Activated CD8-positive, alpha-beta memory T cell treated with anti-CD3 and anti-CD28 coated beads for 1 hour (primary cell): Measurements from ENCODE around the gene FKBP10.
A peak's percentile ranks its signal among the peaks of the same experiment; 100 is the strongest.
"Not testable (repeated sequence)": the region's sequence is repeated elsewhere in the genome, so short reads cannot be mapped to it uniquely, and the experiment has no call there.

ENCODE experiments used
- DNase-seq, 2 donors: peaks; one replicate each; pipeline ENCODE4 v3.0.0-alpha.2; 2020; ENCODE audit warnings: low read depth in 1 of 2; ENCODE audit errors: extremely low read depth in 1 of 2

FKBP10 gene

GRCh38 chr17:41806685-41807445 lies 5.9 kb upstream of the FKBP10 start:
- DNase-seq = no peak

- no peak for DNase-seq
These were observed 1.9 kb upstream of the FKBP10 start for GRCh38 chr17:41810659-41811548.

- DNase-seq = peak in 1 of 2 donors; percentile 64
These were observed 1.0 kb upstream of the FKBP10 start, which contains the start of gene P3H4 for GRCh38 chr17:41811549-41812380. P3H4 (minus strand) TSS chr17:41811949; CDS start chr17:41811915, 34 bp downstream.

GRCh38 chr17:41813152-41813680 lies 412 bp downstream of the FKBP10 start:
- no peak for DNase-seq

GRCh38 chr17:41813699-41814124 lies 908 bp downstream of the FKBP10 start:
- DNase-seq = no peak

- DNase-seq = no peak
These were observed 1.4 kb downstream of the FKBP10 start for GRCh38 chr17:41814195-41814594.

GRCh38 chr17:41816637-41817320 lies 4.0 kb downstream of the FKBP10 start:
- DNase-seq = no peak

GRCh38 chr17:41818024-41818423 lies 5.2 kb downstream of the FKBP10 start:
- DNase-seq = no peak

- no peak for DNase-seq
These were observed 9.0 kb downstream of the FKBP10 start for GRCh38 chr17:41821776-41822175.

GRCh38 chr17:41822216-41823140 lies 9.7 kb downstream of the FKBP10 start:
- no peak for DNase-seq

- DNase-seq = no peak
These were observed 10.3 kb downstream of the FKBP10 start for GRCh38 chr17:41823141-41823524.

- no peak for DNase-seq
These were observed 10.8 kb downstream of the FKBP10 start for GRCh38 chr17:41823580-41823979.

GRCh38 chr17:41824086-41824485 lies 11.3 kb downstream of the FKBP10 start:
- DNase-seq = no peak

GRCh38 chr17:41825175-41825845 lies 12.5 kb downstream of the FKBP10 start:
- DNase-seq = no peak

- not testable (repeated sequence) for DNase-seq
These were observed 17.2 kb downstream of the FKBP10 start for GRCh38 chr17:41829961-41830360.

GRCh38 chr17:41835214-41835799 lies 22.5 kb downstream of the FKBP10 start:
- no peak for DNase-seq

- peak in 1 of 2 donors; percentile 40 for DNase-seq
These were observed 23.2 kb downstream of the FKBP10 start, which contains the start of gene NT5C3B for GRCh38 chr17:41835800-41836549. NT5C3B (minus strand) TSS chr17:41836232; CDS start chr17:41836193, 39 bp downstream.
